RWPE2 (cell line): Measurements from ENCODE around the gene TENM4.

Experiments
- ATAC-seq: fragments of 200-7000 bp; cut with Tn5 transposase; 3 replicates; pipeline ENCODE4 v1.9.1; 2021; ENCODE audit warnings: low read depth
- DNase-seq: peaks from one replicate; pipeline ENCODE4 v3.0.0-alpha.2; 2020; ENCODE audit warnings: low spot score
- H3K27ac ChIP-seq: fragments of 450-650 bp; 2 replicates; pipeline ENCODE4 v1.5.1; 2017; ENCODE audit warnings: mild to moderate bottlenecking; ENCODE audit not compliant: poor library complexity, severe bottlenecking
- H3K27me3 ChIP-seq: fragments of 250-450 bp; sonication (Bioruptor Pico); 2 replicates; pipeline ENCODE4 v1.5.1; 2021; ENCODE audit warnings: mild to moderate bottlenecking, moderate library complexity; ENCODE audit not compliant: insufficient read depth, poor library complexity, severe bottlenecking
- H3K36me3 ChIP-seq: fragments of 250-450 bp; sonication (Bioruptor Pico); 2 replicates; pipeline ENCODE4 v1.5.1; 2020; ENCODE audit warnings: low read depth, mild to moderate bottlenecking, moderate library complexity
- H3K4me1 ChIP-seq: fragments of 250-450 bp; sonication (Bioruptor Pico); 2 replicates; pipeline ENCODE4 v1.5.1; 2021; ENCODE audit warnings: mild to moderate bottlenecking, moderate library complexity; ENCODE audit not compliant: insufficient read depth, poor library complexity, severe bottlenecking
- H3K4me3 ChIP-seq: fragments of 250-450 bp; sonication (Bioruptor Pico); 2 replicates; pipeline ENCODE4 v1.5.1; 2021; ENCODE audit warnings: mild to moderate bottlenecking, moderate library complexity; ENCODE audit not compliant: severe bottlenecking
- H3K9me3 ChIP-seq: fragments of 250-450 bp; sonication (Bioruptor Pico); 2 replicates; pipeline ENCODE4 v1.5.1; 2021; ENCODE audit warnings: mild to moderate bottlenecking, moderate library complexity; ENCODE audit not compliant: severe bottlenecking
- CTCF ChIP-seq: fragments of 450-650 bp; IDR thresholded peaks from one replicate; pipeline ENCODE4 v1.5.1; 2017; ENCODE audit warnings: mild to moderate bottlenecking, moderate library complexity; ENCODE audit not compliant: poor library complexity, severe bottlenecking

The TENM4 gene

GRCh38 chr11:79119491-79120284 is 321.1 kb downstream of the TENM4 start:
- no peaks in the 10 kb centered on the region for H3K4me1 ChIP-seq

GRCh38 chr11:79117488-79117887 is 323.3 kb downstream of the TENM4 start:
- ATAC-seq, result no peak

More at GRCh38 chr11:79119491-79120284, 321.1 kb downstream of the TENM4 start:
- Histone ChIP-seq H3K27ac (no peak overlapping the region), H3K4me3 (no peak overlapping the region), H3K27me3 (no peaks in the 10 kb centered on the region), H3K36me3 (no peaks in the 10 kb centered on the region), H3K9me3 (no peaks in the 10 kb centered on the region)
- ATAC-seq, result no peak
- no peak for TF ChIP-seq CTCF
- no peak for DNase-seq

GRCh38 chr11:79116600-79116999 is 324.2 kb downstream of the TENM4 start:
- DNase-seq (no peak), ATAC-seq (peak; percentile 27; the same call in 2 of the 3 replicates)
- no peaks in the 10 kb centered on the region for H3K9me3 ChIP-seq
- no peaks in the 10 kb centered on the region for H3K36me3 ChIP-seq
- H3K27me3 ChIP-seq, result no peaks in the 10 kb centered on the region
- H3K4me3 ChIP-seq, result no peak overlapping the region
- no peak for TF ChIP-seq CTCF
- no peaks in the 10 kb centered on the region for H3K4me1 ChIP-seq
- H3K27ac ChIP-seq, result no peak overlapping the region

More at GRCh38 chr11:79117488-79117887, 323.3 kb downstream of the TENM4 start:
- TF ChIP-seq CTCF, result no peak
- H3K27ac ChIP-seq, result no peak overlapping the region
- H3K9me3 ChIP-seq, result no peaks in the 10 kb centered on the region
- no peaks in the 10 kb centered on the region for H3K27me3 ChIP-seq
- H3K36me3 ChIP-seq, result no peaks in the 10 kb centered on the region
- no peak for DNase-seq
- H3K4me1 ChIP-seq, result no peaks in the 10 kb centered on the region
- H3K4me3 ChIP-seq, result no peak overlapping the region

- DNase-seq (no peak), ATAC-seq (no peak)
- no peaks in the 10 kb centered on the region for H3K27me3 ChIP-seq
- no peaks in the 10 kb centered on the region for H3K36me3 ChIP-seq
- TF ChIP-seq CTCF, result no peak
- H3K4me1 ChIP-seq, result no peaks in the 10 kb centered on the region
- no peak overlapping the region for H3K27ac ChIP-seq
- no peaks in the 10 kb centered on the region for H3K9me3 ChIP-seq
- H3K4me3 ChIP-seq, result no peak overlapping the region
These were observed 327.7 kb downstream of the TENM4 start for GRCh38 chr11:79113054-79113690.

GRCh38 chr11:79110796-79111195 is 330.0 kb downstream of the TENM4 start:
- no peak overlapping the region for H3K4me3 ChIP-seq
- no peaks in the 10 kb centered on the region for H3K36me3 ChIP-seq
- ATAC-seq, result no peak
- no peaks in the 10 kb centered on the region for H3K27me3 ChIP-seq
- H3K4me1 ChIP-seq, result no peaks in the 10 kb centered on the region
- no peak for TF ChIP-seq CTCF
- DNase-seq, result no peak
- H3K9me3 ChIP-seq, result no peaks in the 10 kb centered on the region
- H3K27ac ChIP-seq, result no peak overlapping the region
